Measurements from ENCODE around the gene CFAP70.
A peak's percentile ranks its signal among the peaks of the same experiment; 100 is the strongest.

CFAP70 gene

DNA sequence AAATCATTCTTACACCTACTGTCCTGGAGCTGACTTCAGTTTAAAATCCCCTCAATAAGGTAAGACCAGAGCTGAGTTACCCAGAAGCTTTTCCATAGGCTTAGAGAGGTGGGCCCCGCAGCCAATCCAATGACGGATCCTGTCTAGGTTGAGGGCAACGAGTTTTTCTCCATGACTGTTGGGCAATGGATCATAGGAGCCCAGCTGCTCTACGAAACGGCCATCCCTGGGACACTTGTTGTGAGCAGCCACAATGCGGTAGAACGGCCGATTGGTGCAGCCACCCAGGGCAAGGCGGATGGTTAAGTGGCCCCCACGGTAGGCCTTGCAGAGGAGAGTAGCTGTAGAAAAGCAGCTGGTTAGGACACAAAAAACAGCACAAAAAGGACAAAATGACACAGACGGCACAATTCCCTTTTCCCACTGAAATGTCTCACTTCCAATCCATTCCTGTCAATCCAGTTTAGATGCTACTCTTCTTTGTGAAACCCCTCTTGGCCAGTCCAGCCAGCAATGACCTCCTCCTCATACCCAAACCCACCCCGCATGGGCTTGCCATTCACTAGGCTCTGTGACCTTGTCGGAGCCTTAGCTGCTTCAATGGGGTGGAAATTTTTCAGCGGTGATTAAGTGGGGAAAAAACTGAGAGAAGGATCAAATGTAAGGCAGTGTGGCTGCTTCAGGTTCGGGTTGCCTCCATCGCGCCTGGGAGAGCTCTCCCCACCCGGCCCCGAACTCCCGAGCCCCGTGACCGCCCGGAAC, 106.8 kb downstream of the CFAP70 start:
- DNase-seq: no peak

DNA sequence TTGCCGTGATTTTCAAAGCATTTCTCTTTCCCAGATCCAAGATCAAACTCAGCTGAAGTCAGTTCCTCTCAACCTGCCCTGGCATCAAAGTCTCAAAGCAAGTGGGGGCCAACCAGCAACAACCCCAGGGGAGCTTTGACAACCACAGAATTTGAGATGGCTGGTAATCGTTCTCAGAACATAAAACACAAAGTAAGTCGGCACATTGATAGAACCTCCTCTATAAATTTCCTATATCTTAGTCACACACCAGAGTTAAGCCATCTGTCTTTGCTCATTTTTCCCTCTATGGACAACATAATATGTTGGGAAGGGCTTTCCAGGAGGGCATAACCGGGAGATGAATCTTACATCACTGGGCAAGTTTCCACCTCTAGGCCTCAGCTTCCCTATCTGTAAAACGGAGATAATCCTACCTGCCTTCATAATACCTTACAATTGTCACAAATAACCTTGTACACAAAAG, 110.4 kb downstream of the CFAP70 start:
- no peak for DNase-seq

DNA sequence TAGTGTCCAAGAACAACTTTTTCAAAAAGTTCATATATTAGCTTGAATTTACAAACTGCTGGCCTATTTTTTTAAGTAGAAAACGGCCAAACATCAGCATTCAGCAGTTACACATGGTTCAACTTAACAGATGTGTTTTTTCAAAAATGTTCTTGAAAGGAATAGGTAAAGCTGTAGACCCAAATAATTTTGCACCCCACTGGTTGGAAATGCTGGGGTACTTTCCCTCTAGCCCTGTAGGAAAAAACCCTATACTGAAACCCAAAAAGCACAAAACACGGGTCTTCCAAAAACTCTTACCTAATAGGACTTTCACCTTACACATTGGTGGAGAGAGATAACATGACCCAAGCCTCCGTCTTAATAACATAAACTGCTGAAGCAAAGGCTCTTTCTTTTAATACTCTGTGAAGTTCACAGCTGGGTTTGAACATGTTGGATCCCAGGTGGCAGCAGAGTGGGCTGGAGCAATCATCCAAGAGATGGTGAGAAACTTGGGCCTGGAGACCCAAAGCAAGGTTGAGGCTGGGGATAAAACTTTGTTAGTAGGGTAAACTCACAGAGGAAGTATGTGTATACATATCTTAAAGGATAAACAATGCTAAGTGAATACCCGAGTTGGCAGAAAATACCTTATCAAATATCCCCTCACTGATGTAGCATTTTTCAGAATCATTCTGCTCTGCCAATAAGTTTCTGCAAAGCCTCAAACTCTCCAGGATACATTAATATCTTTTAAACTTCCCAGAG, 111.0 kb downstream of the CFAP70 start:
- DNase-seq: peak; percentile 12

DNA sequence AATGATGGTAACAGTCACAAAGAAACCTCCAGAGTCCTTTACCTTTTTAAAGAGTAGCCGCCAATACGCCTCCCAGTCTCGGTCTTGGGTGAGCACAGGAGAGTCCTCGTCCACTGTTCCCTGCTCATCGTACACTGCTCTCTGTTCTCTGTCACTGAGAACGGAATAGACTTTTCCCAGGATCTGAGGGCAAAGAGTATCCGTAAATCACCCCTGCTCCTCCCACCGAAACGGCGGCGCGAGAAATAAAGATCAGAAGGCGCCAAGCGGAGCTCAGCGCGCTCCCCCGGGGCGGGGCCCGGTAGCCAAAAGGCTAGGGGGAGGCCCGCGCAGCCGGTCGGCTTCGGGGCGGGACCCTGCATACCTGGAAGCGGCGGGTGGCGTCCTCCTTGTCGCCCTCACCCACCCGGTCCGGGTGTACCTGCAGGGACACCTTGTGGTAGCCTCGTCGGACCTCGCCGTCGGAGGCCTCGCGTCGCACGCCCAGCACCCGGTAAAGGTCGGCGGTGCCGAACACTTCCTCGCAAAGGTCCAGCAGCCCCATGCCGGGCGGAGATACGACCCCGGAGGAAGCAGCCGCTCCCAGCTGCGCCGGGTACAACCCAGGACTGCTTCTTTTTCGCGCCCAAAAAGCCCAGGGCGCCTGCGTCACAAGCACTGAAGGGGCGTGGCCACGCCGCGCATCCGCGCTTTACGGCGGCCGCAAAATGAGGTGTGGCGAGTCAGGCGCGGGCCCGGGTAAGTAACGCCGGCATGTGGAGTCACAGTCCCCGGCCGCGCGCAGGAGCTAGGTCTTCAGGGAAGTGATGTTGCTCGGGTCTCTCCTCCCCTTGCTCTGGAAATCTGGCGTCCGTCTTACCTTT, 111.8 kb downstream of the CFAP70 start, which contains the start of gene DNAJC9:
DNAJC9 (minus strand) TSS at position 610 of the 863 bp plus-strand sequence; CDS start at position 544, 66 bp downstream.
- DNase-seq: peak; percentile 98

DNA sequence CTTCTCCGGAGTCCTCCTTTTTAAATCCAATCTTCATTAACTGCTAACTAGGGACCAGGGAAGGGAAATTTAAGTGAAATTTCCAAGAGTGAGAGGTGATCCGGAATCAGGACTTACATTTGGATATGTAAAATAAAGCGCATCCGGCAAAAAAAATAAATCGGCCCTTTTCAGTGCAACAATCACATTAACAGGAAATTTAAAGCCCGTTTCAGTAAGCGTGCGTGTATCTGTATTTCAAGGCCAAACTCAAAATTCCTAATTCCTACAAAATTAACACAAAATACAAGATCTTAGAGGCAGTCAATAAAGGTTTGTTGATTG, 112.4 kb downstream of the CFAP70 start:
- DNase-seq: no peak

DNA sequence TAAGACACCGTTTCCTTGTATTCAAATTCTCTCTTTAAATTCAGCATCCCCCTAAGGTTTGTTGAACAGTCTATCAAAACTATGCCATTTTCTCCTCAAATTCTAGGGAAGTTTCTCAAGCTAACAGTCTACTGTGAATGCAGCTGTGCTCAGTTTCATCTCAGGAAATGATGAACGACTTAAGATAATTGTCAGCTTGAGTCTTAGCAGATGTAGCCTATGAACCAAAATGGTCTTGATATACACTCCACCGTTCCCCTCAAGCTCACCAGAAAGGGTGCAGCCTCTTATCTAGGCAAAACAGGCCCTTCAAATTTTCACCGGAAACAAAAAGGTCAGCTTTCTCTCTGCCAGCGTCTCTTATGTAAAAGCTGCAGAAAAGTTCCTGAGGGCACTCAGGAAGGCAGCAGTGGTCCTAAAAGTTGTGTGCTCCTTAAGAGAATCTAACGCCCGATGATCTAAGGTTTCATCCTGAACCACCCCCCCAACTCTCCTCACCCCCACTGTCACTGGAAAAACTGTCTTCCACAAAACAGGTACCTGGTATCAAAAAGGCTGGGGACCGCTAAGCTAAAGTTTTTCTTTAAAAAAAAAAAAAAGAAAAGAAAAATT, 113.7 kb downstream of the CFAP70 start:
- no peak for DNase-seq

DNA sequence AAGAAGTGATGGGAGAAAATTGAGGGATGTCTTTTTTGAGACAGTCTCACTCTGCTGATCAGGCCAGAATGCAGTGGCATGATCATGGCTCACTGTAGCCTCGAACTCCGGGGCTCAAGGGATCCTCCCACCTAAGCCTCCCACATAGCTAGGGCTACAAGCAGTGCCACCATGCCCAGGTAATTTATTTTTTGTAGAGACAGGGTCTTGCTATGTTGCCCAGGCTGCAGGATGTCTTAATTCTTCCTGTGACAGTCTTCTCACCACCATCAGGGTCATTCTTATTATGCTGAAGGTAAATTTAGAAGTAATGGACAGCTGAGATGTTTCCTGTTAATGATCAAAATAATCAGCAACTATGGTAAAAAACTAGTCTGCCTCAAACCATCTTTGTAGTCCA, 118.8 kb downstream of the CFAP70 start:
- no peak for DNase-seq

DNA sequence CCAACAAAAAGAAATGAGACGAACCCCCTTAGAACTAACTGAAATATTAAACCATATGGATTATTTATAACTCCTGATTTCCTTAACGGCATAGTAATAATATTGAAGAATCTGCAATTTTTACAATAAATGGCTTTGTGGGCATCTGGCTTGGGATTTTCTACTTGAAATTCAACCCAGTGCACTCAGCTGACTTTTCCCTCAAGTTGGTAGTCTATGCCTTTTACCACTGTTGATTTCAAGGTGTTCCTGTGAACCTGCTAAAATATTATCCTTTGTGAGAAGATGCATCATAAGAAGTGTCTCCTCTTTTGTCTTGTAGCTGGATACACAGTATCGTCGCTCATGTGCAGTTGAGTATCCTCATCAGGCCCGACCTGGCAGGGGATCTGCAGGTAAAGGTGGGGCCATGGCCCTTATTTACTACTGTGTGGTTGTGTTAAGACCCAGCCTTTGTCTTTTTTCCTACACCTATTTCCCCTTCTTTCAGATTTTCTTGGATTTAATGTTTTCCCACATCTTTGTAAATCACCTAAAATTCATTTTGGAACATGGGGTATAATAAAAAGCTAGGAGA, 119.6 kb downstream of the CFAP70 start:
- no peak for DNase-seq

DNA sequence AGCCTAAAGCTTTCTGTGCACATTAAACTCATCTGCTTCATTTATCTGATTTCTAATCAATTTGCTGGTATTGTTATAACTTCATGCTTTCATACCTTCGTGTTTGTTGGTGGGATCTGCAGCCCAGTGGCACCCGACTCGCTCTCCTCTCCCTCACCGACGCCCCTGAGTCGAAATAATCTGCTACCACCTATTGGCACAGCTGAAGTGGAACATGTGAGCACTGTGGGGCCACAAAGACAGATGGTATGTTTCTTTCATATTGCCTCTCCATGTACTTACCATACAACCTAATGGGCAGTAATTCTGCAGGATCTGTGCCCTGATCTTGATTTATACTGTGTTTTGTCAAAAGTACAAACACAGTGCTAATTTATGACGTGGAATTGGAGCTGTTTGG, 124.0 kb downstream of the CFAP70 start:
- DNase-seq: no peak

DNA sequence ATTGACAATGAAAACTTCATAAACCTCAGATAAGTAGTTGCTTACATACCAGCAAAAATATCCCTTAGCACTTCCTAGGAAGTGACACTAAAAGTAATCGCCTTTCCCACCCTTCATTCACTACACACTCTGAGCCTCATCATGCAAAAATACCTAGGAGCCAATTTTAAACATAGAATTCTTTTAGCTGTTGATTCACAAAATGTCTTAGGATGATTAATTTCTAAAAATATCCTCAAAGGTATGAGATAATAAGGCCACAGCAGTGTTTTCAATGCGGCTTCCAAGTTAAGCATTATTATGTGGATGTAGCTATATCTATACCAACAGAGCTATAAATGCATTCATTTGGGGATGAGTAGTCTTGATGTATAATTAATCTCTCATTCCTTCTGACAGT, 124.8 kb downstream of the CFAP70 start:
- DNase-seq: no peak

DNA sequence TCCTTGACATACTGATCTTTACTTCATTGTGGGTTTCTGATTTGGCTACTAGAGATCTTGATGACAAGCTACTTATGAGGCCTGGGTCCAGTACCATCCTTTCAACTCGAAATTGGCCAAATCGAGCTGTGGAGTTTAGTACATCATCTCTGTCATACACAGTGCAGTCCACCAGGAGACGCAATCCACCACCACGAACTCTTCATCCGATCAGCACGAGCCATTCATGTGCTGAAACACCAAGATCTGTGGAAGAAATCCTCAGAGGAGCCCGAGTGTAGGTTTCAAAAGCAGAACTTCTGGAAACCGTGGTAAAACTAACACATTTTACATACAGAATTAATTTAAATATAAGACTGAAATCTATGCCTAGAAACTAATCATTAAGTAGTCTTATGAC, 125.8 kb downstream of the CFAP70 start:
- no peak for DNase-seq

DNA sequence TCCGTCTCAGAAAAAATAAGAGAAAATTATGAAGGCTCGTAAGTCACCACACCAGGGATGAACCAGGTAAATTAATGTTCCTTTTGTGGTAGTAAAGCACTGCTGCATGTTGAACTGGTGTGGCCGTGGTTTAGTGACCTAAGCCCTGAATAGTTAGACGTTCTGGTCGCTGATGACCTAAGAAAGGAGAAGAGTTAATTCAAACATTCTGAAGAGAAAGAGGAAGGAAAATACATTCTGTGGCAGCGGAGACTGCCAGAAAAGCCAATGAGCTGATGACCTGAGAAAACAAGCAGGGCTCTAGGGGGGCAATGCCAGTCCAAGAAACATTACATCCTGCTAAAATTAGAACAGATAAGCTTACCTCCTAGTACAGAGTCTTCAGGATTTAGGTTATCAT, 129.1 kb downstream of the CFAP70 start:
- DNase-seq: no peak

DNA sequence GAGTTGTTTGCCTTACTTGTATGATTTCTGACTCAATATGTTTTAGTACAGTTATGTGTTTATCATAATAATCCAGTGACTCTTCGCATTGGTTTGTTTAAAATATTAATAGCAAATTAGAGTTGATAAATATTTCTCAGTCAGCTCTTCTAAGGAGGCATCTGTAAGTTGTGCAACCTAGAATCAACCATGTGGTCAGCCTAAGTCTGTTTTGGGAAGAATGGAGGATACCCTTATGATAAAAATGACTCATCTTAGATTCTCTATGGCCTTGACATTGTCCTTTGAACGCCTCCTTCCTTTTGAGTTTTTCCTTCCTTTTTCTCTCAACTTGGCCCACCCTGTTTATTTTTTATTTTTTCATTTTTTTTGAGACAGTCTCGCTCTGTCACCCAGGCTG, 130.4 kb downstream of the CFAP70 start:
- DNase-seq: no peak

DNA sequence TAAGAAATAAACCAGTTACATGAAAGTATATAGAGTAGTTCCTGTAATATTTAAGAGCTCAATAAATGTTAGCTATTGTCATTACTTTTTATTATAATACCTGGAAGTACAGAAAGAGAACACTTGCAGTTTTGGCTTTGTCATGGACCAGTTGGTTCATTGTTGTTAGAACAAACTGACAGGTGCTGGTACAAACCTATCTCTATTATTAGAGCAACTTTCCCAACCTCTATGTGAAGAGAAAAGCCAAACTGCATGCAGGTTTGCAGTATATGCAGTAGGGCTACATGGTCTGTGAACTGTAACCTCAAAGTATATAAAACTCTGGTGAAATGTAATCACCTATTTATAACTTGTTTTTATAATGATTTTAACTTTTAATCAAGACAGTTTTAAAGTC, 132.0 kb downstream of the CFAP70 start:
- no peak for DNase-seq

DNA sequence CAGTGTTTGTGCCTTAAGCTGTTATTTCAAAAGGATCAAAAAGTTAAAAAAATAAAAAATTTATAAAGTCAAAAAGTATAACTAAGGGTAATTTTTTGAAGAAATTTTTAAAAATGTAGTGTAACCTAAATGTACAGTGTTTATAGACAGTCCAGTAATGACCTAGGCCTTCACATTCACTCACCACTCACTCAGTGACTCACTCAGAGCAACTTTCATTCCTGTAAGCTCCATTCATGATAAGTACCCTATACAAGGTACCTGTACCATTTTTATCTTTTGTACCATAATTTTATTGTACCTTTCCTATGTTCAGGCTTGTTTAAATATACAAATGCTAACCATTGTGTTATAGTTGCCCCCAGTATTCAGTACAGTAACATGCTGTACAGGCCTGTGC, 133.1 kb downstream of the CFAP70 start:
- no peak for DNase-seq

DNA sequence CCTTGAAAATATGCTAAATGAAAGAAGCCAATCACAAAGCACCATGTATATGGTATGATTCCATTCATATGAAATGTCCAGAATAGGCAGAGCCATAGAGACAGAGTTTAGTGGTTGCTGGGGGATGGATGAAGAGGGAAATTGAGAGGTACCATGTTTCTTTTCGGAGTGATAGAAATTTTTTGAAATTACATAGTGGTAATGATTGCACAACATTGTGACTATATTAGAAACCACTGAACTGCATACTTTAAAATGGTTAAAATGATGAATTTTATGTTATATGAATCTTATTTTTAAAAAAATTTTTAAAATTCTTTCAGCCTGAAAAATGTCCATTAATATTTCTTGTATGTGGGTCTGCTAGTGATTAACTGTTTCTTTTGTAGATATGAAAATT, 137.7 kb downstream of the CFAP70 start:
- no peak for DNase-seq

DNA sequence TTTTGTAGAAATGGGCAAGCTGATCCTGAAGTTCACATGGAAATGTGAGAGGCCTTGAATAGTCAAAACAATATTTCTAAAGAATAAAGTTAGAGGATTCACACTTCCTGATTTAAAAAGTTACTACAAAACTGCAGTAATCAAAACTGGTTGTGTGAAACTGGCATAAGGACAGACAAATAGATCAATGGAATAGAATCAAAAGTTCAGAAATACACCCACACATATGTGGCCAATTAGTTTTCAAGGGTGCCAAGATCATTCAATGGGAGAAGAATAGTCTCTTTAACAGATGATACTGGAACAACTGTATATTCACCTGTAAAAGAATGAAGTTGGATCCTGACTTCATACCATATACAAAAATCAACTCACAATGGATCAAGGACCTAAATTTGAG, 139.3 kb downstream of the CFAP70 start:
- DNase-seq: no peak

DNA sequence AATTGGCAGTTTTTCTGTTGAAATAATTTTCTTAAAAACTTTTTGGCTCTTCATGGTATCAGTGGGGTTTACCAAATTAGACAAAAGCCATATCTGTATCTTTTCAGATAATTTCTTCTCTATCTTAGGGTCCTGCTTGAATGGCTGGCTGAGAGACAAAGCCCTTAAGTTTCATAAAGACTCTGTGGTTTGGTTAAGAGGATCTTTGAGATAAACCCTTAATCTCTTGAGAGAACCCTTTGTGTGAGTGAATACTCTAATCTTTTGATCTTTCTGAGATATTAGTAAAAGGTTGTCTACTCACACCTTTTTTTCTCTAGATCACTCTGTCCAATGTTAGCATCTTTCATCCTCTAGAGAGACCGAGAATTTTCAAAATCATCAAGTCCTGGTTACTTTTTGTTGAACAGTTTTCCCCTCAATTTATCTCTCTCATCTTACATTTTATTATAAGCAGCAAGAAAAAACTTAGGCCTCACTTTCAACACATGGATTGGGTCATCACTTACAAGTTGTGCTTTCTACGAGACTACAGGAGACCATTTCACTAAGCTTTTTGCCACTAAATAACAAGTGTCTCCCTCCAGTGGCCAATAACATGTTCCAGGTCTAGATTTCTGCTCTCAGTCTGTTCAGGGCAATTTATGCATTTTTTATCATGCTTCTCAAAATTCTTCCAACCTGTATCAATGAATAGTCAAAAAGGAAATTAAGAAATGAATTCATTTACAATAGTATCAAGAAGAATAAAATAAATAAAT, 140.1 kb downstream of the CFAP70 start:
- DNase-seq: peak; percentile 8

DNA sequence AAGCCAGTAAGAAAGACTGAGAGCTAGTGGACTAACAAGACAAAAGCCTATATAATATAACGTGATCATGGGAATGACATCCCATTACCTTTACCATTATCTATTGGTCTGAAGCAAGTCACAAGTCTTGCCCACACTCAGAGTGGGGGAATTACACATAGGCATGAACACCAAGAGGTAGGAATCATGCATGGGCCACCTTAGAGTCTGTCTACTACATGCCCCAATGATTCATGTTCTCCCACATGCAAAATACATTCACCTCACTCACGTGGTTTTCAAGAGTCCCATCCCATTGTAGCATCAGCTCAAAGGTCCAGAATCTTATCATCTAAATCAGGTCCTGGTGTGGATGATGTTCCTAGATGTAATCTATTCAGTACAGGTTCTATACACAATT, 141.0 kb downstream of the CFAP70 start:
- no peak for DNase-seq

DNA sequence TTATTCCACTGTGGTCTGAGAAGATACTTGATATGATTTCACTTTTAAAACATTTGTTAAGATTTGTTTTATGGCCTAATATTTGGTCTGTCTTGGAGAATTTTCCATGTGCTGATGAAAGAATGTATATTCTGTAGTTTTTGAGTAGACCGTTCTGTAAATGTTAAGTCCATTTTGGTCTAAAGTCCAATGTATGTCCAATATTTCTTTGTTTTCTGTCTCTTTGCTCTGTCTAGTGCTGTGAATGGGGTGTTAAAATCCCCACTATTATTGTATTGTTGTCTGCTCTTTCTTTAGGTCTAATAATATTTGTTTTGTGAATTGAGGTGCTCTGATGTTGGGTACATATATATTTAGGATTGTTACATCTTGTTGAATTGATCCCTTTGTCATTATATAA, 142.9 kb downstream of the CFAP70 start:
- no peak for DNase-seq

DNA sequence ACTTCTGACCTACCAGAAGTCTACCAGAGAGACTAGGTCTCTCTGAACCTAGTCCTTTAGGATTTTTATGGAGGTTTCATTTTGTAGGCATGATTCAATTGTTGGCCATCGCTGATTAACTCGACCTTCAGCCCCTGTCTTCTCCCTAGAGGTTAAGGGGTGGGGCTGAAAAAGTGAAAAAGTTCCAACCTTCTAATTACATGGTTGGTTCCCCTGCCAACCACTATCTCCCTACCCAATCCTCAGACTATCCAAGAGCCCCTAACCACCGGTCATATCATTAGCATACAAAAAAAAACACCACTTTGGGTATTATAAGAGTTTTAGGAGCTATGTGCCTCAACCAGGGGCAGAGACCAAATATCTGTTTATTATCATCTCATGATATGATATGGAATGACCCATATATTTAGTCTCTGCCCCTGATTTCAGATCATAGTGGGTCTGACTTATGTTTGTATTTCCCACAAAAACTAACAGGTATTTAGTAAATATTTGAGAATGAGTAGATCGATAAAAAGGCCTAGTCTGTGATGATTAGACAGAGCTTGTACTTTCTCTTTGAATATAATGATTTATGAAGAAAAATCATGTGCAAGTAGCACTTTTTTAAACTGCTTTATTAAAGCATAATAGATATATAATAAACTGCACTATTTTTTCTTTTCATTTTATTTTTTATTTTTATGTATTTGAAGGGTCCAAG, 147.4 kb downstream of the CFAP70 start:
- no peak for DNase-seq

Data from activated CD4-positive, alpha-beta T cell treated with anti-CD3 and anti-CD28 coated beads, Interleukin-2, amount 50 U/mL, for 16 hours (primary cell).